Measurements from ENCODE around the gene TNP2. TPM values are rescaled to one million over a fixed set of nuclear protein-coding genes. Genes with fewer than 3 reads are reported as not detected.

The TNP2 gene
- total RNA-seq, 1 donor from 2014 or later = not detected

GRCh38 chr16:11263737-11264136, 5.4 kb downstream of the TNP2 start:
- Mint-ChIP-seq H3K4me1 (ENCODE audit: unreplicated experiment) (no peaks in the 10 kb centered on the region), H3K27ac (ENCODE audit: unreplicated experiment) (peak overlapping the region; percentile 0), H3K36me3 (ENCODE audit: low read depth, unreplicated experiment) (no peaks in the 10 kb centered on the region)

GRCh38 chr16:11262915-11263314, 6.2 kb downstream of the TNP2 start:
- Mint-ChIP-seq H3K4me3 (ENCODE audit: unreplicated experiment) (no peak overlapping the region), H3K9me3 (ENCODE audit: unreplicated experiment) (no peaks in the 10 kb centered on the region), H3K4me1 (ENCODE audit: unreplicated experiment) (no peaks in the 10 kb centered on the region), H3K27me3 (ENCODE audit: unreplicated experiment) (no peaks in the 10 kb centered on the region), H3K36me3 (ENCODE audit: low read depth, unreplicated experiment) (no peaks in the 10 kb centered on the region), H3K27ac (ENCODE audit: unreplicated experiment) (no peak overlapping the region)
- TF ChIP-seq CTCF (IDR thresholded peaks at IDR 0.05; ENCODE audit: unreplicated experiment) = no peak
- no peak for DNase-seq (ENCODE audit: low spot score)

More at GRCh38 chr16:11263737-11264136, 5.4 kb downstream of the TNP2 start:
- Mint-ChIP-seq H3K4me3 (ENCODE audit: unreplicated experiment) (no peak overlapping the region), H3K27me3 (ENCODE audit: unreplicated experiment) (peaks cover under 1% of the 10 kb centered on the region), H3K9me3 (ENCODE audit: unreplicated experiment) (no peaks in the 10 kb centered on the region)
- TF ChIP-seq CTCF (IDR thresholded peaks at IDR 0.05; ENCODE audit: unreplicated experiment) = no peak
- no peak for DNase-seq (ENCODE audit: low spot score)

- no peak overlapping the region for H3K27ac Mint-ChIP-seq (ENCODE audit: unreplicated experiment)
- no peak overlapping the region for H3K4me3 Mint-ChIP-seq (ENCODE audit: unreplicated experiment)
- no peak for TF ChIP-seq CTCF (IDR thresholded peaks at IDR 0.05; ENCODE audit: unreplicated experiment)
- H3K36me3 Mint-ChIP-seq (ENCODE audit: low read depth, unreplicated experiment) = no peaks in the 10 kb centered on the region
- peaks cover 4% of the 10 kb centered on the region for H3K4me1 Mint-ChIP-seq (ENCODE audit: unreplicated experiment)
- peaks cover 10% of the 10 kb centered on the region for H3K27me3 Mint-ChIP-seq (ENCODE audit: unreplicated experiment)
- no peak for DNase-seq (ENCODE audit: low spot score)
- H3K9me3 Mint-ChIP-seq (ENCODE audit: unreplicated experiment) = no peaks in the 10 kb centered on the region
These were observed 8.5 kb downstream of the TNP2 start for GRCh38 chr16:11260596-11260966.

GRCh38 chr16:11259655-11260595, 9.2 kb downstream of the TNP2 start:
- no peak for TF ChIP-seq CTCF (IDR thresholded peaks at IDR 0.05; ENCODE audit: unreplicated experiment)
- Mint-ChIP-seq H3K9me3 (ENCODE audit: unreplicated experiment) (no peaks in the 10 kb centered on the region), H3K27ac (ENCODE audit: unreplicated experiment) (no peak overlapping the region), H3K36me3 (ENCODE audit: low read depth, unreplicated experiment) (no peaks in the 10 kb centered on the region), H3K4me1 (ENCODE audit: unreplicated experiment) (peaks cover 4% of the 10 kb centered on the region), H3K4me3 (ENCODE audit: unreplicated experiment) (no peak overlapping the region), H3K27me3 (ENCODE audit: unreplicated experiment) (peaks cover 10% of the 10 kb centered on the region)
- no peak for DNase-seq (ENCODE audit: low spot score)
